Brain microvascular endothelial cell (primary cell): ENCODE measurements around the gene SF3A1.

Experiments used
- DNase-seq: peaks from one replicate; pipeline ENCODE4 v3.0.0-alpha.2; 2020
- H3K27ac ChIP-seq: fragments of 250-450 bp; sonication (Bioruptor Pico); 2 replicates; pipeline ENCODE4 v1.5.1; 2020; ENCODE audit warnings: mild to moderate bottlenecking, moderate library complexity
- H3K27me3 ChIP-seq: fragments of 250-450 bp; sonication (Bioruptor Pico); replicated peaks from 2 replicates; pipeline ENCODE4 v1.5.1; 2020; ENCODE audit warnings: mild to moderate bottlenecking
- H3K36me3 ChIP-seq: fragments of 250-450 bp; sonication (Bioruptor Pico); replicated peaks from 2 replicates; pipeline ENCODE4 v1.5.1; 2020; ENCODE audit warnings: mild to moderate bottlenecking
- H3K4me3 ChIP-seq: 2 replicates; pipeline ENCODE4 v1.5.1; 2011; ENCODE audit warnings: low read depth, mild to moderate bottlenecking, control low read depth, low read length, moderate library complexity
- in situ Hi-C: cut with HindIII; loops from 2 replicates; pipeline ENCODE4 v1.10.0; 2017; ENCODE audit warnings: low sequenced_read_pairs, low pct_ligation_motif_present
- TF ChIP-seq, protein P1 (sequence below): IDR thresholded peaks from 2 replicates; pipeline ENCODE4 v1.5.1; 2011; ENCODE audit warnings: low read depth, mild to moderate bottlenecking, moderate library complexity, low read length, control low read depth, inconsistent platforms; ENCODE audit errors: missing control alignments

SF3A1 gene

DNA sequence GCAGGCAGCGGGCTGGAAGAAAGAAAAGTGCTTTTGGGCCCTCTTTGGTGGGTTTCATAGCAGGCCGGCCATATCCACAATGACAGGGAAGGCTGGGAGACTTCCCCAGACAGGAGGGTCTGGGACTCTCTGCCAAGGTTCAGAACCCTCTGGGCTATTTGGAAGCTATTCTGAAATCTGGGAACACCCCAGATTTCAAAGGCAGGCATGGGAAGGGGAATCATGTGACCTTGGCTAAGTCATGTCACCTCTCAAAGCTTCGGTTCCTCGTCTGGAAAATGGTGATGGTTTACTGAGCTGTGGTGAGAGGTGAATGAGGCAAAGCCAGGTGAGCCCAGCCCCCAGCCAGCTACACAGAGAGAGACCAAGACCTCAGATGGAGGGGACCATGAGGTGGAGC lies 72.0 kb downstream of the SF3A1 start:
- TF ChIP-seq, protein P1, sequence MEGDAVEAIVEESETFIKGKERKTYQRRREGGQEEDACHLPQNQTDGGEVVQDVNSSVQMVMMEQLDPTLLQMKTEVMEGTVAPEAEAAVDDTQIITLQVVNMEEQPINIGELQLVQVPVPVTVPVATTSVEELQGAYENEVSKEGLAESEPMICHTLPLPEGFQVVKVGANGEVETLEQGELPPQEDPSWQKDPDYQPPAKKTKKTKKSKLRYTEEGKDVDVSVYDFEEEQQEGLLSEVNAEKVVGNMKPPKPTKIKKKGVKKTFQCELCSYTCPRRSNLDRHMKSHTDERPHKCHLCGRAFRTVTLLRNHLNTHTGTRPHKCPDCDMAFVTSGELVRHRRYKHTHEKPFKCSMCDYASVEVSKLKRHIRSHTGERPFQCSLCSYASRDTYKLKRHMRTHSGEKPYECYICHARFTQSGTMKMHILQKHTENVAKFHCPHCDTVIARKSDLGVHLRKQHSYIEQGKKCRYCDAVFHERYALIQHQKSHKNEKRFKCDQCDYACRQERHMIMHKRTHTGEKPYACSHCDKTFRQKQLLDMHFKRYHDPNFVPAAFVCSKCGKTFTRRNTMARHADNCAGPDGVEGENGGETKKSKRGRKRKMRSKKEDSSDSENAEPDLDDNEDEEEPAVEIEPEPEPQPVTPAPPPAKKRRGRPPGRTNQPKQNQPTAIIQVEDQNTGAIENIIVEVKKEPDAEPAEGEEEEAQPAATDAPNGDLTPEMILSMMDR, result no peak
- no peak overlapping the region for H3K27ac ChIP-seq
- DNase-seq, result no peak
- in situ Hi-C loops, result no loop called here
- no peak overlapping the region for H3K4me3 ChIP-seq
- no peaks in the 10 kb centered on the region for H3K36me3 ChIP-seq
- H3K27me3 ChIP-seq, result no peaks in the 10 kb centered on the region

DNA sequence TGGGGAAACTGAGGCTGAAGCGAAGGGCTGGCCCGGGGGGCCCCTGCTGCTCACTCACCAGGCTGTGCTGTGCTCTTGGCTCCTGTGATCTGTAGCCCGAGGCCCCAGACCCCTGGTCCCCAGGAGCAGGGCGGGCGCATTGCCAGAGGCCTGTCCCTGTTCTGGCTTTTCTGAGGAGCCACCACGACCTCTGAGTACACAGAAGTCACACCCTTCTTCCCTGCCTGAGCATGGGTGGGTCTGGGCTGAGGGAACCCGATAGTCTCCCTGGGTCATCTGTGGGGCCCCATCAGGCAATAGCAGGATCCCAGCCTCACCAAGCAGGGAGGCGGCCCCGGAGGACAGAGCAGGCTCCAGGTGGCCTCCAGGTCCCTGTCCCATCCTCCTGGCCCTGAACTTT lies 72.5 kb downstream of the SF3A1 start:
- Histone ChIP-seq H3K4me3 (no peak overlapping the region), H3K27me3 (no peaks in the 10 kb centered on the region), H3K36me3 (no peaks in the 10 kb centered on the region), H3K27ac (no peak overlapping the region)
- DNase-seq, result no peak
- TF ChIP-seq, protein P1, result no peak
- in situ Hi-C loops, result no loop called here

DNA sequence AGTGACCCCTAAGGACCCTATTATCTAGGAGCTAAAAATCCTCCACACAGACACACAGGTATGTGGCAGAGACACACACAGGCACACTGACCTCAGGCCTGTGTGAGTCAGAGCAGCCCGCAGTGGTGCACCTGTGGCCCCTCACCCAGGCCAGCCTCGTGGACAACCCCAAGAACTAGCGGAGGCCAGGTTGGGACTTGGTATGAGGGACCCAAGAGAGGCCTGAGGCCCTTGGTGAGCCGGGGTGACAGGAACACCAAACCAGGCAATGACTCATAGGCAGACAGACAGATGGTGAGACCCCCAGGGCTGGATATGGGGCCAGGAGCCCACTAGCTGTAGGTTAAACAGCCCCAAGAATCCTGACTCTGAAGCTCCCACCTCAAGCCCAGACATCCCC lies 73.4 kb downstream of the SF3A1 start:
- TF ChIP-seq, protein P1, result no peak
- DNase-seq, result no peak
- H3K36me3 ChIP-seq, result no peaks in the 10 kb centered on the region
- H3K4me3 ChIP-seq, result no peak overlapping the region
- H3K27ac ChIP-seq, result no peak overlapping the region
- in situ Hi-C loops, result no loop called here
- H3K27me3 ChIP-seq, result no peaks in the 10 kb centered on the region

DNA sequence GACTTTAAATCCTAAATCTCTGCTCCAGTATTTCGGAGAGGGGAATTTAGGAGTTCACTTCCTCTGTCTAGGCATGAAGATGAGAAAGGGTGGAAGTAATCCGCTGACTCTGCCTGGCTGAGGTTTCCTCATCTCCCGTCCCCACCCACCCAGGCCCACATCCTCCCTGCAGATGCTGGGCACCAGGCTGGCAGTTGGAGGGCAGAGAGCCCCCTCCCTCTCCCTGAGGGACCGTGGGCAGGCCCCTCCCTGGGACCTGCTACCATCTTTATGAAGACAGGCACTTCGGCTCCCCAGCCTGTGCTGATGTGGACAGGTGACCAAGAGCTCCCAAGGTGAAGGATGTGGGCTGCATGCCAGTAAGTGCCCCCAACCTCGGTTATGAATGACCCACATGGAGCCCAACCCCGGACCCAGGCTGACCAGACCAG lies 74.1 kb downstream of the SF3A1 start:
- Histone ChIP-seq H3K27me3 (no peaks in the 10 kb centered on the region), H3K4me3 (no peak overlapping the region), H3K36me3 (no peaks in the 10 kb centered on the region), H3K27ac (no peak overlapping the region)
- in situ Hi-C loops, result no loop called here
- no peak for DNase-seq
- TF ChIP-seq, protein P1, result no peak
